Neural cell (in vitro differentiated cells): ENCODE results near the gene RHCG. TPM values are rescaled to one million over a fixed set of nuclear protein-coding genes. Genes with fewer than 3 reads are reported as not detected.

ENCODE experiments used
- H2AFZ ChIP-seq: fragments of 200-600, 300-800 bp; sonication (generic), shearing (Covaris generic); 2 replicates; pipeline ENCODE4 v1.6.0; 2014; ENCODE audit warnings: low read depth, mild to moderate bottlenecking, antibody characterized with exemption, low read length, moderate library complexity
- H3F3A ChIP-seq: fragments of 200-600 bp; shearing (Covaris generic); 2 replicates; pipeline ENCODE4 v1.6.1; 2016; ENCODE audit warnings: mild to moderate bottlenecking, moderate library complexity, mixed read lengths, antibody characterized with exemption, low read length; ENCODE audit not compliant: insufficient read depth, poor library complexity, severe bottlenecking
- H3K27ac ChIP-seq: fragments of 200-600, 300-800 bp; sonication (generic), shearing (Covaris generic); 2 replicates; pipeline ENCODE4 v1.5.1; 2014; ENCODE audit warnings: mild to moderate bottlenecking, low read length, moderate library complexity
- H3K27me3 ChIP-seq: fragments of 300-800, 200-600 bp; sonication (generic), shearing (Covaris generic); 2 replicates; pipeline ENCODE4 v1.6.0; 2014; ENCODE audit warnings: mild to moderate bottlenecking, low read depth, low read length, moderate library complexity; ENCODE audit not compliant: insufficient read depth
- H3K36me3 ChIP-seq: fragments of 300-800, 200-600 bp; sonication (generic), shearing (Covaris generic); 2 replicates; pipeline ENCODE4 v1.5.1; 2014; ENCODE audit warnings: mild to moderate bottlenecking, antibody characterized with exemption, low read length, moderate library complexity; ENCODE audit not compliant: insufficient read depth
- H3K4me2 ChIP-seq: fragments of 300-800, 200-600 bp; sonication (generic), shearing (Covaris generic); 2 replicates; pipeline ENCODE4 v1.6.0; 2014; ENCODE audit warnings: mild to moderate bottlenecking, low read length
- H3K4me3 ChIP-seq: fragments of 300-800, 200-600 bp; sonication (generic), shearing (Covaris generic); 2 replicates; pipeline ENCODE4 v1.5.1; 2014; ENCODE audit warnings: mild to moderate bottlenecking, low read length, moderate library complexity
- H3K79me2 ChIP-seq: fragments of 200-600 bp; shearing (Covaris generic); replicated peaks from 2 replicates; pipeline ENCODE4 v1.6.0; 2014; ENCODE audit warnings: mild to moderate bottlenecking, low read length, moderate library complexity; ENCODE audit not compliant: insufficient read depth
- H3K9ac ChIP-seq: fragments of 300-800, 200-600 bp; sonication (generic), shearing (Covaris generic); 2 replicates; pipeline ENCODE4 v1.6.1; 2016; ENCODE audit warnings: mild to moderate bottlenecking, low read length, mixed read lengths
- H3K9me2 ChIP-seq: fragments of 200-600 bp; shearing (Covaris generic); 2 replicates; pipeline ENCODE4 v1.6.1; 2016; ENCODE audit warnings: mild to moderate bottlenecking, low read length, mixed read lengths; ENCODE audit not compliant: insufficient read depth
- H3K9me3 ChIP-seq: fragments of 200-600, 300-800 bp; sonication (generic), shearing (Covaris generic); 2 replicates; pipeline ENCODE4 v1.6.1; 2016; ENCODE audit warnings: mild to moderate bottlenecking, mixed run types, low read length, moderate library complexity, mixed read lengths
- H4K20me1 ChIP-seq: fragments of 200-600 bp; shearing (Covaris generic); 2 replicates; pipeline ENCODE4 v1.6.1; 2016; ENCODE audit warnings: mild to moderate bottlenecking, mixed run types; ENCODE audit not compliant: insufficient read depth
- CTCF ChIP-seq: fragments of 450-650 bp; IDR thresholded peaks from 2 replicates; pipeline ENCODE4 v1.5.1; 2014; ENCODE audit warnings: antibody characterized with exemption, mild to moderate bottlenecking, moderate library complexity; ENCODE audit not compliant: poor library complexity, severe bottlenecking
- EP300 ChIP-seq: fragments of 450-650 bp; conservative IDR thresholded peaks from 2 replicates; pipeline ENCODE4 v1.6.1; 2014; ENCODE audit warnings: antibody characterized with exemption, mild to moderate bottlenecking, moderate library complexity; ENCODE audit not compliant: poor library complexity, severe bottlenecking
- EZH2 ChIP-seq: fragments of 200-600, 300-800 bp; shearing (Covaris generic), sonication (generic); IDR thresholded peaks from 2 replicates; pipeline ENCODE4 v1.6.1; 2014; ENCODE audit warnings: antibody characterized with exemption, low read length, borderline replicate concordance, mild to moderate bottlenecking; ENCODE audit not compliant: insufficient read depth, poor library complexity, severe bottlenecking
- MXI1 ChIP-seq: fragments of 450-650 bp; conservative IDR thresholded peaks from 2 replicates; pipeline ENCODE4 v1.6.1; 2014; ENCODE audit warnings: antibody characterized with exemption, mild to moderate bottlenecking; ENCODE audit not compliant: poor library complexity, severe bottlenecking
- POLR2AphosphoS5 ChIP-seq: IDR thresholded peaks from 2 replicates; pipeline ENCODE4 v1.6.1; 2012
- RAD21 ChIP-seq: fragments of 450-650 bp; conservative IDR thresholded peaks from 2 replicates; pipeline ENCODE4 v1.6.1; 2014; ENCODE audit warnings: antibody characterized with exemption, mild to moderate bottlenecking, moderate library complexity
- SMC3 ChIP-seq: fragments of 450-650 bp; conservative IDR thresholded peaks from 2 replicates; pipeline ENCODE4 v1.6.1; 2014; ENCODE audit warnings: antibody characterized with exemption, mild to moderate bottlenecking, moderate library complexity; ENCODE audit not compliant: poor library complexity
- TAF1 ChIP-seq: IDR thresholded peaks from 2 replicates; pipeline ENCODE4 v1.6.1; 2012; ENCODE audit warnings: low read depth
- polyA plus RNA-seq: library from polyadenylated mRNA; depleted of rRNA; stranded (reverse); fragments of >200 nt; gene quantifications from 2 replicates; pipeline ENCODE4 v1.2.3, GENCODE V29; 2014
- TF ChIP-seq, protein P1 (sequence below): IDR thresholded peaks from 2 replicates; pipeline ENCODE4 v1.6.1; 2012; ENCODE audit warnings: borderline replicate concordance

Gene RHCG
- polyA plus RNA-seq, 1 donor from 2014 or later: 0.32 TPM

GRCh38 chr15:89452330-89452836 is 44.0 kb downstream of the RHCG start:
- Histone ChIP-seq H2AFZ (no peak overlapping the region), H4K20me1 (no peaks in the 10 kb centered on the region), H3K79me2 (no peaks in the 10 kb centered on the region), H3K27me3 (no peaks in the 10 kb centered on the region), H3K9me3 (no peaks in the 10 kb centered on the region), H3K36me3 (no peaks in the 10 kb centered on the region), H3K9ac (no peak overlapping the region), H3F3A (no peaks in the 10 kb centered on the region), H3K4me2 (no peak overlapping the region), H3K27ac (no peak overlapping the region), H3K4me3 (no peak overlapping the region), H3K9me2 (no peaks in the 10 kb centered on the region)
- TF ChIP-seq MXI1: no peak
- no peak for TF ChIP-seq EZH2
- TF ChIP-seq, protein P1, sequence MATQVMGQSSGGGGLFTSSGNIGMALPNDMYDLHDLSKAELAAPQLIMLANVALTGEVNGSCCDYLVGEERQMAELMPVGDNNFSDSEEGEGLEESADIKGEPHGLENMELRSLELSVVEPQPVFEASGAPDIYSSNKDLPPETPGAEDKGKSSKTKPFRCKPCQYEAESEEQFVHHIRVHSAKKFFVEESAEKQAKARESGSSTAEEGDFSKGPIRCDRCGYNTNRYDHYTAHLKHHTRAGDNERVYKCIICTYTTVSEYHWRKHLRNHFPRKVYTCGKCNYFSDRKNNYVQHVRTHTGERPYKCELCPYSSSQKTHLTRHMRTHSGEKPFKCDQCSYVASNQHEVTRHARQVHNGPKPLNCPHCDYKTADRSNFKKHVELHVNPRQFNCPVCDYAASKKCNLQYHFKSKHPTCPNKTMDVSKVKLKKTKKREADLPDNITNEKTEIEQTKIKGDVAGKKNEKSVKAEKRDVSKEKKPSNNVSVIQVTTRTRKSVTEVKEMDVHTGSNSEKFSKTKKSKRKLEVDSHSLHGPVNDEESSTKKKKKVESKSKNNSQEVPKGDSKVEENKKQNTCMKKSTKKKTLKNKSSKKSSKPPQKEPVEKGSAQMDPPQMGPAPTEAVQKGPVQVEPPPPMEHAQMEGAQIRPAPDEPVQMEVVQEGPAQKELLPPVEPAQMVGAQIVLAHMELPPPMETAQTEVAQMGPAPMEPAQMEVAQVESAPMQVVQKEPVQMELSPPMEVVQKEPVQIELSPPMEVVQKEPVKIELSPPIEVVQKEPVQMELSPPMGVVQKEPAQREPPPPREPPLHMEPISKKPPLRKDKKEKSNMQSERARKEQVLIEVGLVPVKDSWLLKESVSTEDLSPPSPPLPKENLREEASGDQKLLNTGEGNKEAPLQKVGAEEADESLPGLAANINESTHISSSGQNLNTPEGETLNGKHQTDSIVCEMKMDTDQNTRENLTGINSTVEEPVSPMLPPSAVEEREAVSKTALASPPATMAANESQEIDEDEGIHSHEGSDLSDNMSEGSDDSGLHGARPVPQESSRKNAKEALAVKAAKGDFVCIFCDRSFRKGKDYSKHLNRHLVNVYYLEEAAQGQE: no peak
- no peak for TF ChIP-seq EP300
- no peak for TF ChIP-seq TAF1
- TF ChIP-seq SMC3: no peak
- no peak for TF ChIP-seq CTCF
- TF ChIP-seq POLR2AphosphoS5: no peak
- no peak for TF ChIP-seq RAD21

GRCh38 chr15:89451846-89452245 is 44.5 kb downstream of the RHCG start:
- no peaks in the 10 kb centered on the region for H3F3A ChIP-seq
- no peaks in the 10 kb centered on the region for H3K79me2 ChIP-seq
- no peaks in the 10 kb centered on the region for H3K27me3 ChIP-seq
- no peaks in the 10 kb centered on the region for H3K36me3 ChIP-seq
- H3K4me2 ChIP-seq: no peak overlapping the region
- no peaks in the 10 kb centered on the region for H3K9me3 ChIP-seq
- no peak overlapping the region for H2AFZ ChIP-seq
- H3K9ac ChIP-seq: no peak overlapping the region
- H3K4me3 ChIP-seq: no peak overlapping the region
- no peak overlapping the region for H3K27ac ChIP-seq
- H4K20me1 ChIP-seq: no peaks in the 10 kb centered on the region
- TF ChIP-seq EZH2 (no peak), SMC3 (no peak), EP300 (no peak), CTCF (no peak), POLR2AphosphoS5 (no peak), TAF1 (no peak)
- H3K9me2 ChIP-seq: no peaks in the 10 kb centered on the region
